CD4-positive, alpha-beta T cell (primary cell): ENCODE data around the gene RAB35. TPM values are rescaled to one million over a fixed set of nuclear protein-coding genes. Genes with fewer than 3 reads are reported as not detected.
A peak's percentile ranks its signal among the peaks of the same experiment; 100 is the strongest.

ENCODE experiments used
- ATAC-seq: fragments of 200-7000 bp; cut with Tn5 transposase; one replicate; pipeline ENCODE4 v1.10.0; 2022; ENCODE audit warnings: mild to moderate bottlenecking; ENCODE audit not compliant: poor library complexity
- CTCF ChIA-PET: fragments of 350-600 bp; sonication (Branson Sonifier 250); formaldehyde crosslinking; loops from one replicate; lab custom pipeline; 2021; ENCODE audit warnings: antibody characterized with exemption, inconsistent platforms; lab: Charles Lee
- POLR2A ChIA-PET: fragments of 350-600 bp; sonication (Branson Sonifier 250); formaldehyde crosslinking; loops from one replicate; lab custom pipeline; 2021; ENCODE audit warnings: antibody characterized with exemption, inconsistent platforms; lab: Charles Lee
- DNase-seq, 14 experiments: peaks; one replicate each; pipeline ENCODE4 v3.0.0-alpha.2; 2013 to 2020; ENCODE audit warnings: mixed read lengths in 2 of 14
- H3K27ac ChIP-seq, 2 donors: one replicate each; pipeline versions ENCODE4 v1.5.1 to v1.7.0; 2013; ENCODE audit warnings: low read length in 2 of 2, low read depth in 1 of 2, mild to moderate bottlenecking in 1 of 2
- H3K27me3 ChIP-seq, 2 experiments: 1 replicate in 1 of 2; 2 replicates in 1 of 2; pipeline versions ENCODE4 v1.6.1 to v1.7.0; 2013; ENCODE audit warnings: low read length in 2 of 2, control low read depth in 1 of 2, mild to moderate bottlenecking in 1 of 2, moderate library complexity in 1 of 2; ENCODE audit not compliant: insufficient read depth in 2 of 2, control insufficient read depth in 1 of 2
- H3K36me3 ChIP-seq: one replicate; pipeline ENCODE4 v1.6.1; 2013; ENCODE audit warnings: low read length, control low read depth; ENCODE audit not compliant: insufficient read depth
- H3K4me1 ChIP-seq: one replicate; pipeline ENCODE4 v1.6.1; 2013; ENCODE audit warnings: low read length, control low read depth; ENCODE audit not compliant: insufficient read depth
- H3K4me3 ChIP-seq: one replicate; pipeline ENCODE4 v1.5.1; 2013; ENCODE audit warnings: mild to moderate bottlenecking, low read length, moderate library complexity
- H3K9me3 ChIP-seq, 2 experiments: 1 replicate in 1 of 2; 2 replicates in 1 of 2; pipeline versions ENCODE4 v1.6.1 to v1.7.0; 2013; ENCODE audit warnings: low read length in 2 of 2, mild to moderate bottlenecking in 2 of 2, control low read depth in 1 of 2, moderate library complexity in 1 of 2; ENCODE audit not compliant: control insufficient read depth in 1 of 2, insufficient read depth in 1 of 2
- H3K27ac Mint-ChIP-seq: one replicate; pipeline ENCODE4 v1.8.0; 2020; ENCODE audit warnings: mixed read lengths
- H3K27me3 Mint-ChIP-seq: one replicate; pipeline ENCODE4 v1.8.0; 2021; ENCODE audit warnings: mixed read lengths
- H3K36me3 Mint-ChIP-seq: one replicate; pipeline ENCODE4 v1.8.0; 2021; ENCODE audit warnings: low read depth, mixed read lengths
- H3K4me1 Mint-ChIP-seq: one replicate; pipeline ENCODE4 v1.8.0; 2021; ENCODE audit warnings: low read depth, mixed read lengths
- H3K4me3 Mint-ChIP-seq: one replicate; pipeline ENCODE4 v1.8.0; 2020; ENCODE audit warnings: mild to moderate bottlenecking, mixed read lengths
- H3K9me3 Mint-ChIP-seq: one replicate; pipeline ENCODE4 v1.8.0; 2020; ENCODE audit warnings: mixed read lengths
- intact Hi-C, 2 experiments: fragments of 100-400 bp; cut with DNase I in 1 of 2; cut with micrococcal nuclease in 1 of 2; formaldehyde crosslinking; loops; one replicate each; pipeline versions ENCODE4 v1.15.1 to v1.9.0; 2023 to 2025; cut with DNase I, micrococcal nuclease
- total RNA-seq, 174 experiments: library from RNA in 2 of 174; stranded (reverse) in 2 of 174; gene quantifications; one replicate each; pipeline ENCODE4 v1.2.3 and lab custom pipeline; 2021 to 2026
- TF ChIP-seq, protein P1 (sequence below): fragments of 200-600 bp; IDR thresholded peaks from one replicate; pipeline ENCODE4 v1.8.0; 2022; ENCODE audit warnings: antibody characterized with exemption, mild to moderate bottlenecking

Gene RAB35
- total RNA-seq, 2 experiments from 2014 or later = 49.7 to 53.8 TPM

DNA sequence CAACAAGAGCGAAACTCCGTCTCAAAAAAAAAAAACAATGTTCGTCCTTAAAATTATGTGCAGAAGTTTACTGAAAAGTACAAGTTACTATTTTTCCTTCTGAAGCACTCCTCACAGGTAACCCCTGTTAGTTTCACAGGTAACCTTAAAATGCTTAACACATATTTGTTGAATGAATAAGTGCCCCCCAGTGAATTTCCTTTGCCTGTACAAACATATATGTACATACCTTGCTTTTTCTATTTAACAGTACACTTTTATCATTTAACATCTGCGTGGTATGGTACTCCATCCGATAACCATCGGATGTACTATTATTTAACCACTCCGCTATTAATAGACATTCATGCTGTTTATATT lies 1.4 kb upstream of the RAB35 start:
- no peaks in the 10 kb centered on the region for H3K27me3 Mint-ChIP-seq
- peaks cover 69% of the 10 kb centered on the region for H3K4me1 Mint-ChIP-seq
- Histone ChIP-seq H3K27me3 (no peaks in the 10 kb centered on the region), H3K4me1 (peaks cover 65% of the 10 kb centered on the region), H3K4me3 (peak overlapping the region; percentile 86), H3K27ac (peak overlapping the region in 1 of 2 donors; percentile 94), H3K36me3 (peaks cover 6% of the 10 kb centered on the region), H3K9me3 (no peaks in the 10 kb centered on the region)
- peak overlapping the region; percentile 84 for H3K27ac Mint-ChIP-seq
- no peaks in the 10 kb centered on the region for H3K9me3 Mint-ChIP-seq
- intact Hi-C loops = loop anchor here (2.0 to 10.0 kb wide), 5 partner anchors 31 to 329 kb away; partner anchors contain the start of genes GATC (in 1 of the 2), GCN1 (in 1 of the 2), PXN (in 1 of the 2) and RPLP0 (in 1 of the 2)
- TF ChIP-seq, protein P1, sequence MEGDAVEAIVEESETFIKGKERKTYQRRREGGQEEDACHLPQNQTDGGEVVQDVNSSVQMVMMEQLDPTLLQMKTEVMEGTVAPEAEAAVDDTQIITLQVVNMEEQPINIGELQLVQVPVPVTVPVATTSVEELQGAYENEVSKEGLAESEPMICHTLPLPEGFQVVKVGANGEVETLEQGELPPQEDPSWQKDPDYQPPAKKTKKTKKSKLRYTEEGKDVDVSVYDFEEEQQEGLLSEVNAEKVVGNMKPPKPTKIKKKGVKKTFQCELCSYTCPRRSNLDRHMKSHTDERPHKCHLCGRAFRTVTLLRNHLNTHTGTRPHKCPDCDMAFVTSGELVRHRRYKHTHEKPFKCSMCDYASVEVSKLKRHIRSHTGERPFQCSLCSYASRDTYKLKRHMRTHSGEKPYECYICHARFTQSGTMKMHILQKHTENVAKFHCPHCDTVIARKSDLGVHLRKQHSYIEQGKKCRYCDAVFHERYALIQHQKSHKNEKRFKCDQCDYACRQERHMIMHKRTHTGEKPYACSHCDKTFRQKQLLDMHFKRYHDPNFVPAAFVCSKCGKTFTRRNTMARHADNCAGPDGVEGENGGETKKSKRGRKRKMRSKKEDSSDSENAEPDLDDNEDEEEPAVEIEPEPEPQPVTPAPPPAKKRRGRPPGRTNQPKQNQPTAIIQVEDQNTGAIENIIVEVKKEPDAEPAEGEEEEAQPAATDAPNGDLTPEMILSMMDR = no peak
- no peak for ATAC-seq
- DNase-seq = no peak
- peaks cover 30% of the 10 kb centered on the region for H3K36me3 Mint-ChIP-seq
- CTCF ChIA-PET = interaction anchor here (0.6 to 2.4 kb wide), 3 partner anchors 9 to 84 kb away, joined by 3 to 11 read pairs (median 4); no protein-coding TSS in a partner anchor
- POLR2A ChIA-PET = interaction anchor here (1.2 to 4.9 kb wide), 8 partner anchors 15 to 325 kb away, joined by 3 to 51 read pairs (median 16); partner anchors contain the start of genes BICDL1, RNU4-1, RNU4-2 and RPLP0
- peak overlapping the region; percentile 91 for H3K4me3 Mint-ChIP-seq

DNA sequence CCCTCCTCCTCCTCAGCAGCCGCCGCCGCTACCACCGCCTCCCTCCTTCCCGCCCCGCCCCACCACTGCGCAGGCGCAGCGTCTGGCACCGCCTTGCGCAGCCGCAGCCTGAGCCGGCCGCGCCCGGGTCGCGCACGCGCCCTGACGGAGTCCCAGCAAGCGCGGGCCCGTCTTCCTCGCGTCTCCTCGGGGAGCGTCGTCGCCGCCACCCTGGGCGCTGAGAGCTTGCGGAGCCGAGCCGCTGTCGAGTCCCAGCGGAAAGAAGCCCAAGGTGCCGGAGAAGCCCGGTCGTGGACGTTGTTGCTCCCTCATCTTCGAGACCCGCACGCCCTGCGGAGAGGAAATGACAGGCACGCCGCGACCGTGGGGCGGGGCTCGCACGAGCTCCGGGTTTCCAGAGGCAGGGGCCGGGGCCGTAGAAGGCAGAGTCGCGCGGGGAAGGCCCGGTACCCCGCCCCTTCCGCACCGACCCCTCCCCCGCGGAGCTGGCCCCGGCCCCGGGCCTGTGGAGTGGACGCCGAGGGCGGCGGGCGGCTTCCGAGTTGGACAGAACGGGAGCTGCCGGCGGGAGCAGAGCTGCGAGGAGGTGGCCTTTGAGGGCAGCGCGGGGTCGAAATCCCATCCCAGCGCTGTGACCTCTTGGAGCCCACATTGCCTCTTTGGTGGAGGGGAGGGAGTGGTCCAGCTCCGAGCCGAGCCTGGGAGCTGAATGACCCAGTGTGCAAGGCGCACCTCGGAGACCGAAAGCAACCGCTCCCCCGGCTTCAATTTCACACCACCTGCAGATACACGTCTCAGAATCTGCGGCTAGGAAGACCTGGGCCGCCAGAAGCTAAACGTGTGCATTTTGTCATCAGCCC lies 469 bp upstream of the RAB35 start:
- intact Hi-C loops = loop anchor here (1.0 to 10.0 kb wide), 7 partner anchors 30 to 330 kb away; partner anchors contain the start of genes GATC (in 1 of the 2), GCN1 (in 1 of the 2), PXN (in 1 of the 2) and RPLP0 (in 1 of the 2)

More for the DNA sequence above, 469 bp upstream of the RAB35 start:
- Mint-ChIP-seq H3K9me3 (no peaks in the 10 kb centered on the region), H3K27ac (peak overlapping the region; percentile 84), H3K36me3 (peaks cover 37% of the 10 kb centered on the region), H3K4me1 (peaks cover 76% of the 10 kb centered on the region), H3K27me3 (no peaks in the 10 kb centered on the region), H3K4me3 (peak overlapping the region; percentile 91)
- Histone ChIP-seq H3K4me1 (peaks cover 61% of the 10 kb centered on the region), H3K27ac (peak overlapping the region; percentile 94 to 95), H3K4me3 (peak overlapping the region; percentile 86), H3K36me3 (peaks cover 6% of the 10 kb centered on the region), H3K9me3 (no peaks in the 10 kb centered on the region), H3K27me3 (no peaks in the 10 kb centered on the region)
- DNase-seq (peak; percentile 96 to 99 (median 98)), ATAC-seq (peak; percentile 75)
- TF ChIP-seq, protein P1 = no peak
- CTCF ChIA-PET = interaction anchor here (1.0 to 2.4 kb wide), 5 partner anchors 10 to 185 kb away, joined by 3 to 11 read pairs (median 4); partner anchors contain the start of gene BICDL1
- POLR2A ChIA-PET = interaction anchor here (0.8 to 4.9 kb wide), 19 partner anchors 9 to 326 kb away, joined by 3 to 51 read pairs (median 4); partner anchors contain the start of genes BICDL1, RNU4-1, RNU4-2 and RPLP0
